ENCODE results near the gene IDUA.
"Not testable (repeated sequence)": the region's sequence is repeated elsewhere in the genome, so short reads cannot be mapped to it uniquely, and the experiment has no call there.

Gene IDUA

DNA sequence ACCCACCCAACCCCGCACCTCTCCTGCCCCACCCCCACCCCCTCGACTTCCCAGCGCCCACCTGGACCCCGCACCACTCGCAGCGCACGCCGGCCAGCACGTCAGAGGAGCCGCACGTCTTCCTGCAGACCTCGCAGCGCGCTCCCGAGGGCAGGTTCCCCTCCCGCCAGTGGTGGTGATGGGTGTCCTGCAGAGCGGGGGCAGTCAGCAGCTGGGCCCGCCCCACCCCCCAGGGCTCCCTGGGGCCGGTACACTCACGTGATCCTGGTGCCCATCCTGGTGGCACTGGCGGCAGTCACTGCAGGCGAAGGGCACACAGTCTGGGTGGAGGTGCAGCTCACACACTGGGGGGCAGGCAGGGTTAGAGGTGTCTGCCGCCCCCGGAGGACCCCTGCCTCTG lies 18.6 kb upstream of the IDUA start:
- DNase-seq = no peak

DNA sequence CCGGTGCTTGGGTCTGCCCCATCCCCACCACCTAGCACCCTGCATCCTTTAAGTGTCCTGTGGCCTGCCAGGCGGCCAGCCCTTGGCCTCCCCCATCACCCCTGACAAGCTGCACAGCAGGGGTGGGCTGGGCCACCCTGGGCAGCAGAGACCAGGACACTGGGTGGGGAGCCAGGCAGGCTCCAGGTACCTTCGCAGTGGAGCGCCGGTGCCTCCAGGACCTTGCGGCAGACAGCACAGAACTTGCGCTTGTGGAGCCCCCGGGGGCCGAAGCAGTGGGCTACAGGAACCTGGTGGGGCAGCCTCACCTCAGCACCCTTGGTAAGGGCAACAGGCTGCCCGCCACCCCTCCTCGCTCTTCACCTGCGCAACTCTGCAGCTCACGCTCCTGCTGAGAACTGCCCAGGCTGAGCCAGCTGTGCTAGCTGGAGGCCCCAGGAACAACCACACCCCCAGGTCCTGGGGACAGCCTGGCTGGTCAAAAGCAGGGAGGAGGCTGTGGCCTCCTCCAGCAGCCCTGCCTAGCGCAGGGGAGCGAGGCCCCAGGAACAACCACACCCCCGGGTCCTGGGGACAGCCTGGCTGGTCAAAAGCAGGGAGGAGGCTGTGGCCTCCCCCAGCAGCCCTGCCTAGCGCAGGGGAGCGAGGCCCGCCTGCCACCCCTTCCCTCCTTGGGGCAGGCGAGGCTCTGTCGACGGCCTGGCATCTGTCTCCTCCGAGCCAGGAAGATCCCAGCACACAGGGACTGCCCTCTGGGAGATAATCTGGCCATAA lies 18.0 kb upstream of the IDUA start:
- no peak for DNase-seq

GRCh38 chr4:970046-970745 lies 16.6 kb upstream of the IDUA start:
- DNase-seq = peak; percentile 6

DNA sequence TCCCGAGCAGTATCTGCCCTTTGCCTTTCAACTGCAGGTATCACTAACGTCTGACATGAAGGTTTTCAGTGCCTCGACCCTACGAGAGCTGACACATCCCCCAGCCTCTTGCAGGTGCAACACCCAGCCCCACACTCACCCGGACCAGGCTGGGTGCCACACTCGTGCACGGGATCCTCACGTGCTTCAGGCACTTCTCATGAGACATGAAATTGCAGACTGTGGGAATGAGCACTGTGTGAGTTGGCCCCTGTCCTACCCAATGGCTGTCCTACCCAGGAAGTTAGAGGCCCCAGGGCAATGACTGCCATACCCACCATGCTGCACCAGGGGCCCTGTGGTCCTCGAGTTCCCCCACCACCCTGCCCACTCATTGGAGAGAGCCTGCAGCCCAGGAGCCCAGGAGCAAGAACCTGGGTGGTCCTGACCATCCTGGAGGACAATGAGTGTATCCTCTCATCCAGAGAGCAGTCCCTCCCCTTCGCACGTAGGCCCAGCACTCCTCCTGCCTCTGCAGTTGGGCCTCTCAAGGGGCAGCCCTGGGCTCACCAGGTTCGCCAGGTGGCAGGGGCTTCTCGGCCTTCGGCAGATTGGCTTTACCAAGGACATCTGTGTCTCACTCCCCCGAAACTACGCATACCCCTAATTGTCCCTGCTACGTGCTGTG lies 15.9 kb upstream of the IDUA start:
- no peak for DNase-seq

DNA sequence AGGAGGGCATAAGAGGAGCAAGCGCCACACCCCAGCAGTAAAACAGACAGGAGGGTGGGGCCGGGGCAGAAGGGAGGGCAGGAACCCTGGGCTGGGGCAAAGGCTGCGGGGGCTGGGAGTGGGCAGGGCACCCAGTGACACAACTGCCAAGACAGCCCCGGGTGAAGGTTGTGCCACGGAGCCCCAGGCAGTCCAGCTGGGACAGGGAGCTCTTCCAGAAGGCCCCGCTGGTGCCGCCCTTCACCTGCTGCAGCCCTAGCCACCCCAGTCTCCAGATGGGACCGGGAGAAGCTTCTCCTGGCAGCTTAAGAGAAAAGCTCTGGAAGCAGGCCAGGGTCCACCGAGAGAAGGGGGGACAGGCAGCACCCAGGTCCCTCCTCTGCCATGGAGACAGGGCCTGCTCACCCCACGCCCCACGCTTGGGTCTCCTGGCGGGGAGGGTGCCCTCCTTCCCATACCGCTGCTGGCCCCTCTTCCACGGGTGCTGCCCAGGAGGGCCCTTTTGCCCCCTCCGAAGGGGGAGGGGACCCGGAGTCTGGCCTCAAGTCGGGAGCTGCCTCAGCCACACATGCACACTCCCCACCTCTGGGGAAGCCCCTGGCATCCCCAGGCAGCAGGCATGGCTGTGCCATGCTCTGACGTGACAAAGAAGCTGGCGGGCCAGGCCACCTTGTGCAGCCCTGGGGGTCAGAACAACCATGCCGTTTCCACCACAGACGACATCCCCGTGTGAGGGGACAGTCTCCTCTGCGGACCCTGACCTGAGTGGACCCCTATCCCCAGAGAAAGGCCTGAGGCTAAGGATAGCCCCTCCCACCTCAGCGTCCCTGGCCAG lies 15.0 kb upstream of the IDUA start:
- no peak for DNase-seq

DNA sequence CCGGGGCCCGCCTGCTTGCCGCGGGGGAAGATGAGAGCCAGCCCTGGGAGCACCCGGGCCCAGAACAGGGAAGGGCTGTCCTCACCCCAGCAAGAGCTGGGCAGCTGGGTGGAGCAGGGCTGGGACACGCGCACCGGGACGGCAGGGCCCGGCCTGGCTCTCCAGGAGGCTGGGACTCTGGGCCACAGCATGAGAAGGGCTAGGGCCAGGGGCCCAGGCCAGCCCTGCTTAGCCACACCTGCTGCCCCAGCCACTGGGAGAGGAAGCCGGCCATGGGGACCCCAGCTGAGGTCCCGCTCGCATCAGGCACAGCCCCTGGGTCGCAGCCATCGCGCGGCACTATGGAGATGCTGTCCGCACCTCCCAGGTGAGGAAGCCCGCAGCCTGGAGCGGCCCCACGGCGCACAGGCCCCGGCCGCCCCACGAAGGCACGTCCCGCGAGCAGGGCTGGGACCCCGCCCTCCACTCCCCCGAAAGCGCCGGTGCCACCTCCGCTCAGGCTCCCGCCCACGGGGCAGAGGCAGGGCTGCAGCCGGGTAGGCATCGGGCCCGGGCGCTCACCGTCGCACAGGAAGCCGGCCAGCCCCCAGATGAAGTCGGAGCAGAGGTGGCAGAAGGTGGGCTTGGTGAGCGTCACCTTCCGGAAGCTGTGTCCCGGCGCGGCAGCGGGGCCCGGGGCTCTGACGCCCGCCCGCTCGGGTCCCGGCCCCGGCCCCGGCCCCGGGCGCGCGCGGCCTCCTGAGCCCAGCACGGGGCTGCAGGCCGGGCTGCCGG lies 14.0 kb upstream of the IDUA start:
- no peak for DNase-seq

- DNase-seq = peak; percentile 84
Measured at GRCh38 chr4:973431-974397, 13.1 kb upstream of the IDUA start, which contains the start of gene DGKQ. Gene DGKQ, minus strand, starts transcription at chr4:973569. Its CDS starts 87 bp downstream, at chr4:973482.

- DNase-seq = no peak
Measured at GRCh38 chr4:974668-975067, 12.2 kb upstream of the IDUA start.

GRCh38 chr4:976016-976415 lies 10.8 kb upstream of the IDUA start:
- DNase-seq = not testable (repeated sequence)

DNA sequence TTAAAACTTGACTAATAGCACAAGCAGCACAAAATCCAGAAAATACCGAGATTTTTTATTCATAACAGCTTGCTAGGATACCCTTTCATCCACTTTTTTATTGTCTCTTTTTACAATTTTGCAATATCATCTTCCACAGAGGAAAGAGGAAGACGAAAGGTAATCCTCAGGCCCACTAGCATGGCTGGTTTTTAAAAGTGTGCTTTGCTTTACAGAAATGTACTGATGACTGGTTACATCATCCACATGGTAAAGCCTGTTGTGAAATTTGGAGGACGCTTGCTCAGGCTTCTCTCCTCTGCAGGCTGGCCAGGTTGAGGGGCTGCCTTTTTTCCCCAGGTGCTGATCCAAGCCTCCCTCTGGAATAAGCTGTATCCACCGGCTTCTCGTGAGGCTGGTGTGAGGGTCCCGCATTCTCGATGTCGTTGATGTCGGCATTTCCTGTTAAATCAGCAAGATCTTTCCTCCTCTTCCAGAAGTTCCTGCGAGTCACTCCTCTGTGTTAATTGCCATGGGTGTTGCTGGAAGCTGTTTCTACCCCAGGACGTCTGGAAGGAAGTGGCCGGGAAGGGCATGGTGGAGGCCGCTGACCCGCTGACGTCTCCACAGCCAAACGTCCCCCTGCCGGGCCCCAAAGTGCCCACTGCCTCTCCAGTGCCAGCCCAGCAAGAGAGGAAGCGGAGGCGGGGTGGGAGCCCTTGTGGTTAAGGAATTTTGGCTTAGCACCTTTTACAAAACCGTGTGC lies 7.7 kb upstream of the IDUA start:
- peak; percentile 39 for DNase-seq

- no peak for DNase-seq
Measured at GRCh38 chr4:982291-982690, 4.6 kb upstream of the IDUA start.

DNA sequence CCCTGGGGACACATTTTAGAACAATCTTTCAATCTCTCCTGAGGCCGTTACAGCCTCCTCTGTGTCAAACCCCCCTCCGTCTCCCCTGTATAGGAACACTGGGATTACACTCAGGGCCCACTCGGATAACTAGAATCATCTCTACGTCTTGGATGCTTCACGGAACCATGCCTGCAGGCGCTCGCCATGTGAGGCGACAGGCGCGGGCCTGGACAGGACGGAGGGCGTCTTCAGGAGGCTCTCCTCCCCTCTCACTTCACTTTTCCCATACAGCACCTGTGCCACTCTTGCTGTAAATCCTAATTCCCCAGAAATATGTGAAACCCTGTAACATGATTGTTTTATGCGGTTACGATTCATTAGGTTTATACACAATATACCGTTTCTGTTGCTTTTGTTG lies 4.0 kb upstream of the IDUA start:
- DNase-seq = no peak

- no peak for DNase-seq
Measured at GRCh38 chr4:984336-985054, 2.3 kb upstream of the IDUA start.

DNA sequence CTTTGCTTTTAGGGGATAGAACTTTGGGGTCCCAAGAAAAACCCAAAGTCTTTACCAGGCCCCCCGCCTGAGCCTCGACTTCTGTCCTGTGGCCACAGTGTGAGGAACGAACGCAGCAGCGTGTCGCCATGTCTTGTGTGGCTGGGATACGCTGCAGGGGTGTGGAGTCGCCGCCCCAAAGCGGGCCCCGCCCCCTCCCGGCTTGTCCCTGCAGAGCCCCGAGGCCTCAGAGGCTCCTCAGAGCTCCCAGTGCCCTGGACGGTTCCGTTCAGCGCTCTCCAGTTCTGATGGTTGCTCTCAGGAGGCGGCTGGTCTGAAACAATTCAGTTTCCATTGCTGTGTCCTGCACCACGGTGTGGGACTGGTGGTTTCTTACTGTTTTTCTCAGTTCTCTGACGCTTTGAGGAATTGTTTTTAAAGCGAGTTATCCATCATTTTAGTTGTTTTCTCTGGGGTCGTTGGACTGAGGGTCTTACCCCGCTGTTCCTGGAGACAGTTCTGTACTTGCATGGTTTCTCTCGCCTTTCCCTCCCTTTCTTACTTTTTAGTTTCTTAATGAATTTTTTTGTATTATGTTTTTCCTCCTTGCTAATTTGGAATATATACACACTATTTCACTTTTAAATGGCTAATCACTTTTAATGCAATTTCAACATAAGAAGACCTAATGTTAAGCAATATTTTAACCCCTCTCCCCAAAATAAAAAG lies 1.6 kb upstream of the IDUA start:
- DNase-seq = peak; percentile 48

DNA sequence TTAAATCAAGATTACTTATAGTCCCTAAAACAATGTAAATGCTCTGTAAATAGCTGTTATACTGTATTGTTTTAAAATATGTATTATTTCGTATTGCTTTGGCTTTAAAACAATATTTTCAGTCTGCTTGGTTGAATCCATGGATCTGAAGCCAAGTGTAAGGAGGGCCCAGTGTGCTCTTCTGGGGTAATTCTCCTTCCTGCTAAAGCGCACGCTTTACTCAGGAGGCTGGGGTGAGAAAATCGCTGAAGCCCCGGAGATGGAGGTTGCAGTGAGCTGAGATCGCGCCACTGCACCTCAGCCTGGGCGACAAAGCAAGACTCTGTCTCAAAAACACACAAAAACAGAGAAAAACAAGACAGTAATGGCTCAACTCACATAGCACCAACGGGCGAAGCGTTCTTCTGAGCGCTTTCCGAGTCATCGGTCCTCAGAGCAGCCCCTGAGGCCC lies 391 bp upstream of the IDUA start:
- DNase-seq = no peak

GRCh38 chr4:987624-988513 lies 1.0 kb downstream of the IDUA start:
- DNase-seq = peak; percentile 28

All from fibroblast of skin of right biceps (primary cell).